H1 (cell line): ENCODE results near the gene ASPRV1. TPM values are rescaled to one million over a fixed set of nuclear protein-coding genes. Genes with fewer than 3 reads are reported as not detected.
A peak's percentile ranks its signal among the peaks of the same experiment; 100 is the strongest.

ENCODE experiments used
- CTCF ChIA-PET: fragments of 300-600 bp; sonication (Branson Sonifier 250); formaldehyde crosslinking; loops from one replicate; lab custom pipeline; 2021; ENCODE audit not compliant: partially characterized antibody; lab: Charles Lee
- POLR2A ChIA-PET: fragments of 300-600 bp; sonication (Branson Sonifier 250); formaldehyde crosslinking; loops from one replicate; lab custom pipeline; 2021; ENCODE audit warnings: inconsistent platforms; ENCODE audit not compliant: partially characterized antibody; lab: Charles Lee
- DNase-seq, 2 experiments: peaks; one replicate each; pipeline versions ENCODE4 v3.0.0 to v3.0.0-alpha.2; 2010 to 2022; ENCODE audit warnings: low spot score in 2 of 2, low read depth in 1 of 2, mixed read lengths in 1 of 2
- FAIRE-seq: peaks from 2 replicates; lab custom pipeline; 2011; peaks lifted over from hg19 to GRCh38; lab: Jason Lieb, UNC
- H2AFZ ChIP-seq: 2 replicates; pipeline ENCODE4 v1.8.1; 2012; ENCODE audit warnings: low read length, inconsistent platforms
- H2AK5ac ChIP-seq: 2 replicates; pipeline ENCODE4 v1.6.1; 2013; ENCODE audit warnings: low read depth, low read length
- H2BK120ac ChIP-seq: replicated peaks from 2 replicates; pipeline ENCODE3; 2013; ENCODE audit warnings: low read depth, low read length, inconsistent platforms
- H2BK12ac ChIP-seq: 2 replicates; pipeline ENCODE4 v1.6.1; 2013; ENCODE audit warnings: low read depth, low read length
- H2BK15ac ChIP-seq: 2 replicates; pipeline ENCODE4 v1.6.1; 2013; ENCODE audit warnings: low read length
- H2BK20ac ChIP-seq: 2 replicates; pipeline ENCODE4 v1.6.1; 2013; ENCODE audit warnings: low read length
- H2BK5ac ChIP-seq: 2 replicates; pipeline ENCODE4 v1.6.1; 2013; ENCODE audit warnings: low read depth, low read length
- H3K14ac ChIP-seq: 2 replicates; pipeline ENCODE4 v1.6.1; 2013; ENCODE audit warnings: inconsistent platforms; ENCODE audit not compliant: insufficient read length
- H3K18ac ChIP-seq: 2 replicates; pipeline ENCODE4 v1.6.1; 2013; ENCODE audit warnings: low read length; ENCODE audit errors: extremely low read depth
- H3K23ac ChIP-seq: 2 replicates; pipeline ENCODE4 v1.6.1; 2013; ENCODE audit warnings: inconsistent platforms; ENCODE audit not compliant: insufficient read length
- H3K23me2 ChIP-seq: 2 replicates; pipeline ENCODE4 v1.6.1; 2013; ENCODE audit warnings: low read depth, low read length
- H3K27ac ChIP-seq: 2 replicates; pipeline ENCODE4 v1.6.1; 2011; ENCODE audit warnings: low read depth, low read length, inconsistent platforms
- H3K27me3 ChIP-seq, 4 experiments: replicated peaks in 1 of 4; 1 replicate in 1 of 4; 2 replicates in 3 of 4; pipeline versions ENCODE4 v1.6.1 to v1.8.1; 2011 to 2013; ENCODE audit warnings: low read length in 3 of 4, mild to moderate bottlenecking in 3 of 4, inconsistent platforms in 2 of 4, mixed read lengths in 2 of 4, moderate library complexity in 1 of 4; ENCODE audit not compliant: control insufficient read depth in 3 of 4, insufficient read depth in 3 of 4; ENCODE audit errors: extremely low read depth in 1 of 4
- H3K36me3 ChIP-seq, 4 experiments: 2 replicates each; pipeline versions ENCODE4 v1.6.1 to v1.8.1; 2011 to 2013; ENCODE audit warnings: mild to moderate bottlenecking in 4 of 4, low read length in 3 of 4, moderate library complexity in 2 of 4, control low read depth in 1 of 4, inconsistent platforms in 1 of 4; ENCODE audit not compliant: insufficient read depth in 4 of 4, control insufficient read depth in 2 of 4
- H3K4ac ChIP-seq: replicated peaks from 2 replicates; pipeline ENCODE3; 2013; ENCODE audit warnings: low read length, low read depth, mixed read lengths, inconsistent platforms; ENCODE audit not compliant: insufficient read length
- H3K4me1 ChIP-seq, 4 experiments: replicated peaks in 1 of 4; 1 replicate in 1 of 4; 2 replicates in 3 of 4; pipeline versions ENCODE4 v1.6.1 to v1.8.1; 2011 to 2013; ENCODE audit warnings: low read length in 3 of 4, inconsistent platforms in 2 of 4, mixed read lengths in 1 of 4; ENCODE audit not compliant: insufficient read depth in 4 of 4, control insufficient read depth in 3 of 4
- H3K4me2 ChIP-seq, 2 experiments: 2 replicates each; pipeline versions ENCODE4 v1.6.1 to v1.8.1; 2011 to 2013; ENCODE audit warnings: low read depth in 2 of 2, low read length in 2 of 2, control low read depth in 1 of 2, inconsistent platforms in 1 of 2, mild to moderate bottlenecking in 1 of 2; ENCODE audit not compliant: insufficient read depth in 1 of 2
- H3K4me3 ChIP-seq, 4 experiments: fragments of 200-600, 300-600 bp in 1 of 4; sonication (generic), shearing (Covaris generic), sonication (Bioruptor Twin) in 1 of 4; 2 replicates each; pipeline versions ENCODE4 v1.5.1 to v1.8.1; 2011 to 2016; ENCODE audit warnings: low read length in 4 of 4, low read depth in 3 of 4, control low read depth in 2 of 4, inconsistent platforms in 2 of 4, mild to moderate bottlenecking in 2 of 4, mixed read lengths in 1 of 4, moderate library complexity in 1 of 4; ENCODE audit not compliant: insufficient read depth in 2 of 4; ENCODE audit errors: extremely low read depth in 1 of 4
- H3K56ac ChIP-seq: replicated peaks from 2 replicates; pipeline ENCODE3; 2013; ENCODE audit warnings: low read depth, mild to moderate bottlenecking, mixed read lengths, low read length, inconsistent platforms; ENCODE audit not compliant: insufficient read length
- H3K79me1 ChIP-seq: 2 replicates; pipeline ENCODE4 v1.6.1; 2013; ENCODE audit warnings: low read depth, low read length, control low read depth
- H3K79me2 ChIP-seq, 2 experiments: 2 replicates each; pipeline versions ENCODE4 v1.6.1 to v1.8.1; 2012 to 2013; ENCODE audit warnings: low read length in 2 of 2, mild to moderate bottlenecking in 2 of 2, inconsistent platforms in 1 of 2; ENCODE audit not compliant: insufficient read depth in 2 of 2, control insufficient read depth in 1 of 2
- H3K9ac ChIP-seq, 4 experiments: replicated peaks in 1 of 4; 1 replicate in 1 of 4; 2 replicates in 3 of 4; pipeline versions ENCODE4 v1.6.1 to v1.8.1; 2011 to 2013; ENCODE audit warnings: low read depth in 3 of 4, low read length in 3 of 4, control low read depth in 2 of 4, mild to moderate bottlenecking in 2 of 4, moderate library complexity in 2 of 4, inconsistent platforms in 1 of 4; ENCODE audit errors: extremely low read depth in 1 of 4
- H3K9me3 ChIP-seq, 2 experiments: 2 replicates each; pipeline versions ENCODE4 v1.6.1 to v1.8.1; 2012 to 2013; ENCODE audit warnings: mild to moderate bottlenecking in 2 of 2, moderate library complexity in 2 of 2, control low read depth in 1 of 2, inconsistent platforms in 1 of 2, low read depth in 1 of 2, low read length in 1 of 2, mixed read lengths in 1 of 2; ENCODE audit not compliant: insufficient read depth in 2 of 2
- H4K20me1 ChIP-seq, 2 experiments: replicated peaks in 1 of 2; 2 replicates each; pipeline versions ENCODE3 to v1.8.1; 2011 to 2013; ENCODE audit warnings: inconsistent platforms in 2 of 2, low read length in 2 of 2, mild to moderate bottlenecking in 1 of 2; ENCODE audit not compliant: insufficient read depth in 2 of 2, control insufficient read depth in 1 of 2
- H4K5ac ChIP-seq: 2 replicates; pipeline ENCODE4 v1.6.1; 2013; ENCODE audit warnings: low read length, low read depth, mixed read lengths, inconsistent platforms; ENCODE audit not compliant: insufficient read length
- H4K8ac ChIP-seq: 2 replicates; pipeline ENCODE4 v1.8.0; 2013; ENCODE audit warnings: mild to moderate bottlenecking, moderate library complexity, low read length, inconsistent platforms; ENCODE audit not compliant: insufficient read depth; ENCODE audit errors: extremely low read depth
- H4K91ac ChIP-seq: replicated peaks from 2 replicates; pipeline ENCODE3; 2013; ENCODE audit warnings: low read length, mixed read lengths, inconsistent platforms; ENCODE audit not compliant: insufficient read length
- JUND ChIP-seq: IDR thresholded peaks from 2 replicates; pipeline ENCODE4 v1.6.1; 2011; ENCODE audit warnings: mild to moderate bottlenecking, improper control_type of control experiment, low read length
- KDM1A ChIP-seq: fragments of 200-600, 300-600 bp; sonication (generic); IDR thresholded peaks from 2 replicates; pipeline ENCODE4 v1.7.1; 2016; ENCODE audit warnings: mild to moderate bottlenecking, low read length, borderline replicate concordance
- KDM5A ChIP-seq: fragments of 200-600 bp; IDR thresholded peaks from 2 replicates; pipeline ENCODE4 v1.7.1; 2012; ENCODE audit warnings: mild to moderate bottlenecking, low read length, inconsistent platforms, mixed read lengths
- RNF2 ChIP-seq: fragments of 200-900, 300-1000 bp; sonication (generic); IDR thresholded peaks from 2 replicates; pipeline ENCODE4 v1.7.1; 2016; ENCODE audit warnings: borderline replicate concordance, low read depth, mild to moderate bottlenecking, antibody characterized with exemption, low read length; ENCODE audit not compliant: poor library complexity, severe bottlenecking; ENCODE audit errors: missing control alignments
- RXRA ChIP-seq: IDR thresholded peaks from 2 replicates; pipeline ENCODE4 v1.6.1; 2011; ENCODE audit warnings: low read depth, mild to moderate bottlenecking, low read length, moderate library complexity; ENCODE audit not compliant: insufficient read depth
- TAF7 ChIP-seq: optimal IDR thresholded peaks from 2 replicates; pipeline ENCODE3; 2011; ENCODE audit warnings: low read depth, mild to moderate bottlenecking, inconsistent platforms, low read length, moderate library complexity, borderline replicate concordance
- whole genome bisulfite sequencing, 2 experiments: shearing (Covaris generic) in 1 of 2; methylation state at CpG; one replicate each; pipeline versions ENCODE4 v1.1.6 to v1.1.7; 2013 to 2015; ENCODE audit warnings: low lambda C conversion rate in 2 of 2, mixed read lengths in 2 of 2, inconsistent platforms in 1 of 2, low coverage in 1 of 2, missing lambda C conversion rate in 1 of 2; ENCODE audit not compliant: insufficient replicate concordance in 2 of 2, insufficient coverage in 1 of 2, insufficient read length in 1 of 2; ENCODE audit errors: extremely low coverage in 1 of 2, missing lambda C conversion rate in 1 of 2; 5-methylcytosine and 5-hydroxymethylcytosine counted together
- polyA plus RNA-seq, 7 experiments: library from polyadenylated mRNA; depleted of rRNA in 3 of 7; stranded (reverse) in 5 of 7; unstranded in 2 of 7; fragments of >200 nt in 5 of 7; fragments of 200-250 nt in 2 of 7; gene quantifications; 1 replicate in 5 of 7; 2 replicates in 1 of 7; 4 replicates in 1 of 7; pipeline versions ENCODE4 v1.2.1 to v1.2.3, GENCODE V29; 2011 to 2013; ENCODE audit warnings: missing spikeins in 2 of 7, mixed read lengths in 2 of 7
- total RNA-seq: library from RNA; stranded (reverse); fragmentation: NEBNext Ultra II Directional; extraction: Animal tissue kit (Norgen Biotek cat#: 25700); gene quantifications from 2 replicates; pipeline ENCODE4 v1.2.1, GENCODE V29; 2021

ASPRV1 gene
- total and polyA plus RNA-seq, 2 of the 8 experiments (the other 6 are each of a cell fraction or from before 2014, with no cell fraction given), result 0.59 to 0.95 TPM

DNA sequence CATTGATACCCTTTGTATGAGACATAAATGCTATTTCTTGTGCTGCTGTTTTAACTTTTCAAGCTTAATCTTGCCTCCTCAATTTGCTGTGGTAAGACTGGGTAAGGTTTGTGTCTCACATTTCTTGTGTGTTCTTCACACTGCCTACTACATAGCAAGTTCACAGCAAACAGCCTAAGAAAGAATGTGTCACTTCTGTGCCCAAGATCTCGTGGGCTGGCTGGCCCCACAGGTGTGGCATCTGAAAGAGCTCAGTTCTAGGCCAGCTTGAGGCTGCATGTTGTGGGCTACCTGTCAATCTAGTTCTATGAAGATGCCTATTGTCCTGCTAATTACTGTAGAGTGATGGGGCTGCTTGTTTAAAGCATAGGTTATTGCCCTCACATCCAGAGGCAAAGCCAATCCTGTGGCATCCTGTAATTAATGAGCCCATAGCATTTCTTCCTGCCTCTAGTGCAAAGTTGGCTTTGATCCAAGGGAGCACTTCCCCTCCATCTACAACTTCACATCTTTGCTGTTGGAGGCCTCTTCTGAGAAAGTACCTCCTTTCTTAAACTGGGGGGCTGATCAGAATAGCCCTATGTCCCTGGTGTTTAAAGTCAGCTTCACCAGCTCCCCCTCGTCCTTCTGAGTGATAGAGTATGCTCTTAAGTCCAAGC, 40.9 kb upstream of the ASPRV1 start:
- no peak overlapping the region for H3K27ac ChIP-seq
- no peak overlapping the region for H3K23ac ChIP-seq
- no peak overlapping the region for H2BK12ac ChIP-seq
- no peak overlapping the region for H2AFZ ChIP-seq
- no peak overlapping the region for H3K18ac ChIP-seq
- no peak overlapping the region for H4K5ac ChIP-seq
- no peak overlapping the region for H3K4me2 ChIP-seq
- H3K9me3 ChIP-seq, result no peaks in the 10 kb centered on the region
- no peaks in the 10 kb centered on the region for H3K36me3 ChIP-seq
- H3K79me1 ChIP-seq, result no peaks in the 10 kb centered on the region
- POLR2A ChIA-PET, result interaction anchor here (0.6 kb wide), 1 partner anchor 69 kb away, joined by 3 read pairs; no protein-coding TSS in a partner anchor
- H3K4me3 ChIP-seq, result no peak overlapping the region
- FAIRE-seq (no peak), DNase-seq (peak in 1 of 2 experiments; percentile 35)
- H2BK15ac ChIP-seq, result no peak overlapping the region
- CTCF ChIA-PET, result interaction anchor here (0.6 to 1.0 kb wide), 3 partner anchors 23 to 60 kb away, joined by 3 read pairs; no protein-coding TSS in a partner anchor
- H4K91ac ChIP-seq, result no peak overlapping the region
- no peak overlapping the region for H2BK20ac ChIP-seq
- no peaks in the 10 kb centered on the region for H4K20me1 ChIP-seq
- no peaks in the 10 kb centered on the region for H3K27me3 ChIP-seq
- no peak overlapping the region for H3K9ac ChIP-seq
- H3K79me2 ChIP-seq, result no peaks in the 10 kb centered on the region
- no peak overlapping the region for H2BK5ac ChIP-seq
- no peak overlapping the region for H3K14ac ChIP-seq
- H2AK5ac ChIP-seq, result no peak overlapping the region
- TF ChIP-seq JUND (no peak), RXRA (no peak), KDM5A (no peak), RNF2 (no peak), KDM1A (no peak), TAF7 (no peak)
- WGBS, 2 experiments, result 68% methylated on average over 2 of the region's 2 CpGs; no CpG with 5 or more reads in 1 of the 2 experiments
- no peaks in the 10 kb centered on the region for H3K23me2 ChIP-seq
- peaks cover 10 to 15% (median 11%) of the 10 kb centered on the region in 4 experiments for H3K4me1 ChIP-seq
- no peak overlapping the region for H2BK120ac ChIP-seq
- no peak overlapping the region for H3K4ac ChIP-seq
- no peak overlapping the region for H4K8ac ChIP-seq
- H3K56ac ChIP-seq, result no peak overlapping the region
